COR-L47 (cell line): ENCODE data around the gene STAT4.

Experiments
- DNase-seq: peaks from one replicate; lab custom pipeline; 2025; lab: John Stamatoyannopoulos, UW

Gene STAT4

GRCh38 chr2:191041418-191042161 lies 109.2 kb downstream of the STAT4 start:
- no peak for DNase-seq

DNA sequence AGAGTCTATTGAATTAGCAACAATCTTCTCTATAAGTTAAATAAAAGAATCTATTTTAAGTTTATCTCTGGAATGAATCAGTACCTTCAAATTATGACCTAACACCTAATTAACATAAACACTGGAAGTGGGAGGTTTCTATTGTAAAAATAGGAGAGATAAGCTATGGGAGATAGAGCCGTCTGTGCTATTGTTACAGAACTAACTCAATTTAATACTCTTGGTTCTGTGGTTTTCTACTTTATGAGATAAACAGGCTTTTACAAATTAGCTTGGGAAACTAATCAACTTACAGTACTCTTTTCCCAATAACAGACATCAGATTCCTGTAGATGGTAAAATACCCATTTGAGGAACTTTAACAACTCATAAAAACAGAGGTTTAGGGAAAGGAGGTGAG lies 111.2 kb downstream of the STAT4 start:
- no peak for DNase-seq

DNA sequence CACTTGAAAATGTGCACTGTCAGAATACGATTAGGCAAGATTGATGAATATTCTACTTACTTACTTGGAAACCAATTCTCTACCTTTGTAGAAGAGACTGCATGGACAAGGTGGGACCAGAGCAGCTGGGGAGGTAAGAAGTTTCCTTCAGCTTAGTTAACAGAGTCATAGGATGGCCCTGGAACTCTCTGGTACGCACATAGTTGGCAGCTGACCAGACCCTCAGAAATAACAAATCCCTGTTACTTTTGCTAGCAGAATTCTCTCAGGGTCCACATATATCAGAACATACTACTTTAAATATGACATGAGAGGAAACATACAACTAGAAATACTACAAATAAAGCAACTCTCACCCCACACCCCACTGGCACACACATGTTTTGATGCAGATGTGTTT lies 112.1 kb downstream of the STAT4 start:
- DNase-seq = no peak

- DNase-seq = no peak
Observed at GRCh38 chr2:191038241-191038725, 112.5 kb downstream of the STAT4 start.

DNA sequence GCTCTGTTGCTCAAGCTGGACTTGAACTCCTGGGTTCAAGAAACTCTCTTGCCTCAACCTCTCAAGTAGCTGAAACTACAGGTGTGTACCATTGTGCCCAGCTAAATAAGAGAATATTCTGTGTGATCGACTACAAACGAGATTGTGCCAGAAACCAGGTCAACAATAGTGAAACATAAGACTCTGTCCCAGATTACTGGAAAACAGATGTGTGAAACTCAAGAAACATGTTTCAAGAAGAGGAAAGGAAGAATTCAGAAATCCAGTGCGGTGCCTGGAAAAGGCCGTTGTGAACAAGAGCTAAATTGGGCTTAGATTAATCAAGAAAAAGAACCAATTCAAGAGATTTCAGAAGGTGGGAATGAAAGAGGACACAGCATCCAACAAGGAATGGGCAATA lies 113.4 kb downstream of the STAT4 start:
- DNase-seq = no peak

GRCh38 chr2:191036363-191036762 lies 114.4 kb downstream of the STAT4 start:
- DNase-seq = no peak

- DNase-seq = no peak
Observed at GRCh38 chr2:191032588-191033429, 118.0 kb downstream of the STAT4 start.

DNA sequence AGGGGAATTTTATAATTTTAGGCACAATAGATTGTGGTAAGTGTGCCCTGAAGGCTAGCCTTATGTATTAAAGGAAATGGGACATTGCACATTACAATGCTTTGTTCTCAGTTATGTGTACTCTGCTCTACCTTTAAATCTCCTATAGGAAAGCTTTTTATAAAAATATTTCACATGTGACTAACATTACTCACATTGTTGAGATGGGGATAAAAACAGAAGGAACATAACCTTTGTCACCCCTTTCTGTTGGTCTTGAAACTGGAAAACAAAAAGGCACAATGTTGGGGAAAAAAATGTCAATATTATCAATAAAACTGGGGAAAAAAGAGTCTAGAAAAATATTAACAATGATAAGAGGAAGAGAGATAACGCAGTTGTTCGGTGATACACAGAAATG lies 119.5 kb downstream of the STAT4 start:
- no peak for DNase-seq

- DNase-seq = peak; percentile 50
Observed at GRCh38 chr2:191030521-191031154, 120.2 kb downstream of the STAT4 start.

DNA sequence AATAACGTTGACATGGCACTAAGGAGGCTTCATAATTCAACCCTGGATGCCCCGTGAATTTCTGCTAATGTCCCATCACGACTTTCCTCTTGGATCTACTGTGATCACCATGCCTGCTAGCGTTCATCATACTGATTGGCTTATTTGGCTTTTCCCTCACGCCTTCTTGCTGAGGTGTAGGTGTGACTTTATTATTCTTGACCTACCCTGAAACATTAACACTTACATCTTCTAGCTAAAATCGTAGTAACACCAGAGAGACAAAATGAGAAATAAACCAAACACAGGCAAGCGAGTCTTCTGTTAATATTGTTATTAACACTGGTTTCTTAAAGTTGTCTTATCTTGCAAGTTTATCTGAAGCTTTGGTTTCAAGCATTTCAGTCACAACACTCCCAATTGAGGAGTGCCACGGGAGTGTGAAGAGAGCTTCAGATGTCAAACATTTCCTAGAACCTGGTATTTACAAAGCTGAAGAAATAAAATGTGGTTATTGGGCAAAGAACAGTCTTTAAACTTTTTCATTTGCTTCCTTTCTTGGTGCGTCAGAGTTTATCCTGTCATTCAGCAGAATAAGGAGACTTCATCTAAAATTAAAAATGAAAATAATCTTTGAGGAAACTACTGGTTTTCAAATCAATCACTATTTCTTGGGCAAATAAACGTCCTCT lies 121.4 kb downstream of the STAT4 start:
- DNase-seq = no peak

GRCh38 chr2:191026377-191026776 lies 124.4 kb downstream of the STAT4 start:
- DNase-seq = no peak

GRCh38 chr2:191025135-191025534 lies 125.7 kb downstream of the STAT4 start:
- no peak for DNase-seq

DNA sequence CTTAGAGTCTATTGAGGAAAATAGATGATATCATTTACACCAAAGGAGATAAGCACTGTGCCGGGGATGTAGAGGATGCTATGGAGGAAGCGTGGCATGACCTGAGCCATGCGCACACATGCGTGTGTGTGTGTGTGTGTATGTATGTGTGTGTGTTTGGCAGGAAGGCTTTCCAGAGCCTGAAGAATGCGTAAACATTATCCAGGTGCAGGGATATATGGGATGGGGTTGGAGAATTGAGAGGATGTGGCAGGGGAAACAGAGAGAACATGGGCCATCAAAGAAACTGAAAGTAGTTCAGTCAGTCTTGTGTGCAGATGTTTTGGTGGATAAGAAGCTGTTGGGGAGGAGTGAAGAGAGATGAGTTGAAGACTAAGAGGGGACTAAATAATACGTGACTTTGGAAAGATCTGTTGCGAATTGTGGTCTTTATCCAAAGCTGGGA lies 127.5 kb downstream of the STAT4 start:
- DNase-seq = no peak

DNA sequence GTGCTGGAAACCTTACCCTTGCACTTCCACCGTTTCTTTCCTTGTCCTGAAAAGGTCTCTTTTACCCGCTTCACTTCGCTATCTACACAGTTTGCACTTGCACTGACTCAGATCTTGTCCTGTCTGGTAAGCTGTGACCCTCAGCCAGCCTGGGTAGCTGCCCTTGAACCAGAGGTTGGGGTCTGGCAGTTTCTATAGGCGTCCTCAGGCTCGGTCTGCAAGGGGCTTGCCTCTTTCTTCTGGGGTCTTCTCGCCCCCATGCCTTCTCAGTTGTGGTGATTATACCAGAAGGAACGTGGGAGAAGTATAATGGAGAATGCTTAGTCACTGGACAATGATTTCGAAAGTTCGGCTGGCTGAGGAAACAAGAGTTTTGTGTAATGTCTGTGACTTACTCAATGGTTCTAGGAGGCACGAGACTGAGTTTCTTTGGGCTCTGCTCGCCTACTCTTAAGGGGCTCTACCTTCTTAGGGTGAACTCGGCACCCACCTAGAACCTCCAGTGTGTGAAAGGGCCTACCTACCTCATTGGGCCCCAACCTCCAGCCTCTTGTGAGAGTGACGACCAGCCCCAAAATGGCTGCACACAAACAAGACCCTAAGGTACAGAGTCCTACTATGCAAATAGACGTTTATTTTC lies 129.9 kb downstream of the STAT4 start:
- no peak for DNase-seq

DNA sequence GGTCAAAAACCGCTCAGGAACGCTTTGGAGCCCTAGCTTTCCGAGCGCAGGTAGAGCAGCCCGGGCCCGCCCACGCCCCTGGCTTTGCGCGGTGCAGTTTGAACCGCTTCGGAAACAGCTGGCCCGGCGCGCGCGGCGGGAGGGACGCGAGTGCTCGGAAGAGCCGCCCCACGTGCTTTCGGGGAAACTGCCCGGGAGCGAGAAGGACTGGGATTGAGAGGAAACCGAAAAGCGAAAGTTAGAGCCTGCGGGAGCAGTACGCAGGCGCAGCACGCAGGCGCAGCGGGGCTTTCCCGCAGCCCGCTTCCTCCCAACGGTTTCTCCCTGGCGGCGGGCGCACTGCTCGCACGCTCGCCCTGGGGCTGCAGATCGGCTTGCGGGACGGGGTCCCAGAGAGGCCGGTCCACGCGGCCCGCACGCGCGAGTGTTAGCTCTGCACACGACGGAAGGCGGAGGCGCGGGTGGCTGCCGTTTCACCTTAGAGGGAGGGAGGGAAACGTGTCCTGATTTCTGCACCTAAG lies 130.5 kb downstream of the STAT4 start:
- peak; percentile 97 for DNase-seq

DNA sequence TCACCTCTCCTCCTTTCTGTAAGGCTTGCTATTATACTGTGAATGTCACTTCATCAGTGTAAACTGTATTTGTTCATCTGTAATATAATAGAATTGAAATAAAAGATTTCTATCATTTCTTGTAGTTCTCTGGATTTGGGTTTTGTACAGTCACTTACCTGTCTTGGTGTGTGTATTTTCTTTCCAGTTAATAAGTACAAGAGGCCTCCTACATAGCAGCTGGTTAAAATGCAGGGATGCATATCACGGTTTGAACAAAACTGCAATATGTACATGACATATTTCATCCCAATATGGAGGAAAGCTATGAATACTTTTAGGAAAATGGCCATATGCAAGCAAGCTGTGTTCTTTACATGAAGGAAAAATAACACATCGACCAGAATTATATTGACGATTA lies 131.4 kb downstream of the STAT4 start:
- no peak for DNase-seq

DNA sequence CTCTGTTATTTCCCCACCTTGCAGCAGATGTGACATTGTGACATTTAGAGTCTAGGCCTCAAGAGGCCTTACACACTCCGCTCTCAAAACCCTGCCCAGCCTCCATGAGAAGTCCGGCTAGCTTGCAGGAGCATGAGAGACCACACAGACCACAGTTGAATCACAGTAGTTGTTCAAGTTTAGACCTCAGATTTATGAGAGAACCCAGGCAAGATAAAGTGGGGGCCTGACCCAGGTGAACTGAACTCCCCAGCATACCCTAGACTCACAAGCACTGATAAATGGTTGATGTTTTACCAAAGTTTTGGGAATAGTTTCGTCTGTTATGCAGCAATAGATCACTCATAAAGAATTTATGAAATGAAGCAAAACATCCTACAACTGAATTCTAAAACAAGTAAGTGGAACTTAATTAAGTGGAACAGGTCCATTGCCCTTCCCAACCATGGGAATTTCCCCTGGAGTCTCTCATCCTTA lies 132.1 kb downstream of the STAT4 start:
- DNase-seq = no peak

GRCh38 chr2:191018048-191018447 lies 132.7 kb downstream of the STAT4 start:
- no peak for DNase-seq

DNA sequence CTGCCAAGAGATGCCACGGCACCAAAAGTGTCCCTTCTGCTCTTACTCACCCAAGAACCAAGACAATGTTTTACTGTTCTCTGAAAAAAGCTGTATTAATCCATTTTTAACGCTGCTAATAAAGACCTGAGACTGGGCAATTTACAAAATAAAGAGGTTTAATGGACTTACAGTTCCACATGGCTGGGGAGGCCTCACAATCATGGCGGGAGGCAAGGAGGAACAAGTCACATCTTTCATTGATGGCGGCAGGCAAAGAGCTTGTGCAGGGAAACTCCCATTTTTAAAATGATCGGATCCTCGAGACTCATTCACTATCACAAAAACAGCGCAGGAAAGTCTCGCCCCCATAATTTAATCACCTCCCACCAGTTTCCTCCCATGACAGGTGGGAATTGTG lies 135.0 kb downstream of the STAT4 start:
- no peak for DNase-seq

DNA sequence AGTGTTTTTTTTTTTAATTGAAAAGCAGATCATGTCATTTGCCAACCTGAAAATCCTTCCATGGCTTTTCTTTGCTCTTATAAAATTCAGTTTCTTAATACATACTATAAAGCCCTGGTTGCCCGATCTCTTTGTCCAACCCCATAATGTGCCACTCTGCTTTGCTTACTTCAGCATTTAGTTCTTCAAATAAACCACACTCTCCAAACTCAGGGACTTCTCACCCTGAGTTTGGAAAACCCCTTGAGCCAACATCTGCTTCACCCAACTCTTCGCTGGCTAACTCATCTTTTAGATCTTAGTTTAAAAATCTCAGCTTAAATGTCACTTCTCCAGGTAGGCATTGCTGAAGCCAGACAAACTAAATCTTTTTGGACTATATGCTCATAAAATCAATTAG lies 135.6 kb downstream of the STAT4 start:
- DNase-seq = no peak

DNA sequence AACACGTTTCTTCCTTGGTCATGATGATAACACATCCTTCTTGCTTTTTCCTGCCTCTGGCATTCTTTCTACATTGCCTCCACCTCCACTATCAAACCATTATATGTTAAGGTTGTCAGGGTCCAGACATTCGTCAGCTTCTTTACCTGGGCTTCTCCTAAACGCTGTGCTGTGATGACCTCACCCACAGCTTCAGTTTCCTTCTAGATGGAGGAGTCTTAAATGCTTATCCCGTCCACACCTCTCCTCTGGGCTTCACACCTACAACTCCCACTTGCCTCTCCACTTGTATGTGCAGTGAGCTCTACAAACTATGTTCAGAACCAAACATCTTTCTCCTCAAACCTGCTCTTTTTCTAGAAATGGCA lies 136.2 kb downstream of the STAT4 start:
- no peak for DNase-seq
